ACHN (cell line): ENCODE results near the gene DHRSX.
"Not testable (repeated sequence)": the region's sequence is repeated elsewhere in the genome, so short reads cannot be mapped to it uniquely, and the experiment has no call there.

Source experiments
- DNase-seq: peaks from one replicate; pipeline ENCODE4 v3.0.0-alpha.2; 2015
- in situ Hi-C: cut with HindIII; loops from 2 replicates; pipeline ENCODE4 v1.10.0; 2017; ENCODE audit warnings: low sequenced_read_pairs, low pct_ligation_motif_present, low pct_unique_long_range_greater_than_20kb

DHRSX gene

DNA sequence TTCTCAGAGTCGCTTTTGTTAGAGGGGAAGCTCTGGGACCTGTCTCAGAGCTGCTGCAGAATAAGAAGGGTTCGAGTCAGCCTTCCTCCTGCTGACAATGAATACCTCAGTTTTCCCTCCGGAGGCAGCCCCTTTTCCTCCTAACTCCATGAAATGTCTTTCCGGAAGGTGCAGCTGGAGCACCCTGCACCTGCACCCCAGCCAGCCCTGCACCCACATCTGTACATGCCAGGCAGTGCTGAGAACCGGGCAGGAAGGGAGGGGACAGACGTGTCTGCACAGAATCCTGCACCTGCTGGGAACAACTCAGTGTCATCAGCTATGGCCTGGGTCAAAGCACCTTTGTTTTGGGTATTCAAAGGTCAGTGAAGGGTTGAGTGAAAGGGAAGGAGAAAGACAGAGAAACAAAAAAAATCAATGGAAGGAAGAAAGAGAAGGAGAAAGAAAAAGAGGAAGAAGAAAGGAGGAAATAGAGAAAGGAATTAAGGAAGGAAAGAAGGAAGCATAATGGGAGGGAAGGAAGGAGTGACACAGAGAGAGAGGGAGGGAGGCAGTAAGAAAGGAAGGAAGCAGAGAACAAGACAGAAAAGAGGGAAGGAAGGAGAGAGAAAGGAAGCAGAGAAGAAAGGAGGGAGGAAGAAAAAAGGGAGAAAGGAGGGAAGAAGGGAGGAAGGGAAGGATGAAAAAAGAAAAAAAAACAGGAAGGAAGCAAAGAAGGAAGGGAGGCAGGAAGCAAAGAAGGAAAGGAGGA lies 273.7 kb downstream of the DHRSX start:
- in situ Hi-C loops = no loop called here

DNA sequence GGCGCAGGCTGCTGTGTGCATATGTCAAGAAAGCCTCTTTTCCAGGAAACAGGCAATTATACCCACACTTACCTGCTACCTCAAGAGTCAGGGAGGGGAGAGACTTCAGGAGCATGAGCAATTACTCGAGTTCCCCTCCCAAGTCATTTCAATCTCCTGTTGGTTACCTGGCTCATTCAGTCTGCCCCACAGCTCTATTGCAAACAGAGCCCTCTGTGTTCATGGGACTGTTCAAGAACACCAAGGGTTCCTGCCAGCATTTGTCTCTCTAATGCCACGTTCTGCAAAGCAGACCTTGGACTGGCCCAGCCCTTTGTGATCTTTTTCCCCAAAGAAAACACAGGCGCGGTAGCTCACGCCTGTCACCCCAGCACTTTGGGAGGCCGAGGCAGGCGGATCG lies 274.6 kb downstream of the DHRSX start:
- in situ Hi-C loops = no loop called here
- DNase-seq = no peak

More for the DNA sequence above, 273.7 kb downstream of the DHRSX start:
- no peak for DNase-seq

GRCh38 chrX:2224597-2225235 lies 276.1 kb downstream of the DHRSX start:
- in situ Hi-C loops = no loop called here
- DNase-seq = no peak

- in situ Hi-C loops = no loop called here
- no peak for DNase-seq
These were observed 276.6 kb downstream of the DHRSX start for GRCh38 chrX:2224161-2224560.

DNA sequence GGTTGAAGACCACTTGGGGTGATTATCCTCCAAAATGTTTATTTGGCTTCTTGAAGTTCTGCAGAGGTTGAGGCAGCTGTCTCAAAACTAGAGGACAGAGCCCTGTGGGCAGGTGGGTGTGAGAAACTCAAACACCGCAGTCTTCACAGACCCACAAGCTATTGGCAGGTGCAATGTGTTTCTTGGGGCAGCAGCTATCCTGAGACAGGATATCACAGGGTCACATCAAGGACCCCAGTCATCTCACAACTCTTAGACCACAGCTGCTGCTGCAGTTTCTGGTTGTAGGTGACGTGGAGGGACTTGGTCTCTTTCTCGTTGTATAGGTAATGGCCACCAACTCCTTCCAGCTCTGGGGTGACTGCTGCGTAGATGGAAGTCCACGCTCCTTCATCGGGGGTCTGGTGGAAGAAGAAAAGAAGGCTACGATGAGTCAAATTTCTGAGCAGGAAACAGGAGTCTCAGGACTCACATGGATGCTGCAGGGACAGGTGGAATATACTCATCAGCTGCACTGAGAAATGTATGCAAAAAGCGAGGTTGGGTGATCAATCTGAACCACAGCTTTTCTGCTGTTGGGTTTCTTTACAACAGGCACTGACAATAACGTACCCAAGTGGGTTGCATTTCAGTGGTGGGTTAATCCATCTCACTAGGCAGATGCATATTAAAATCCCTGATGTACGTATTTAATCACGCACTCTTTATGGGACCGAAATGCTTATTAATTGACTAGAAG lies 279.8 kb downstream of the DHRSX start:
- DNase-seq = no peak
- in situ Hi-C loops = no loop called here

GRCh38 chrX:2220296-2220695 lies 280.5 kb downstream of the DHRSX start:
- no peak for DNase-seq
- in situ Hi-C loops = no loop called here

DNA sequence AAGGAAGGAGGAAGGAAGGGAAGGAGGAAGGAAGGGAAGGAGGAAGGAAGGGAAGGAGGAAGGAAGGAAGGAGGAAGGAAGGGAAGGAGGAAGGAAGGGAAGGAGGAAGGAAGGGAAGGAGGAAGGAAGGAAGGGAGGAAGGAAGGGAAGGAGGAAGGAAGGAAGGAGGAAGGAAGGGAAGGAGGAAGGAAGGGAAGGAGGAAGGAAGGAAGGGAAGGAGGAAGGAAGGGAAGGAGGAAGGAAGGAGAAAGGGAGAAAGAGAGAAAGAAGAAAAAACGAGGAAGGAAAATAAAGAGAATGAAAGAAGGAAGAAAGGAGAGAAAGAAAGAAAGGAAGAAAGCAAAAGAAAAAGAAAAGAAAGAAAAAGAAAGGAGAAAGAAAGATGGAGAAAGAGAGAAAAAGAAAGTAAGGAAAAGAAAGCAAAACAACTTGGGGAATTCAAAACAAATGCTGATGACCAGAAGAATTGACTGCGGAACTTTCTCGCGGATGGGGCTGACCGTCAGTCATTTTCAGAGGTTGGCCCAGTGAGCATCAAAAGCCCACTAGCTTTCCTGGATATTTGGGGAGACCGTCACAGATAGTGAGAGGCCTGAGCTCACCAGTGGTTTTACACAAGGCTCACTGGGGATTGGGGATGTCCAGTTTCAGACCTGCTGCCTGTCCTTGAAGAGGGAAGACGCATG lies 286.5 kb downstream of the DHRSX start:
- in situ Hi-C loops, DNase-seq: not testable (repeated sequence)

DNA sequence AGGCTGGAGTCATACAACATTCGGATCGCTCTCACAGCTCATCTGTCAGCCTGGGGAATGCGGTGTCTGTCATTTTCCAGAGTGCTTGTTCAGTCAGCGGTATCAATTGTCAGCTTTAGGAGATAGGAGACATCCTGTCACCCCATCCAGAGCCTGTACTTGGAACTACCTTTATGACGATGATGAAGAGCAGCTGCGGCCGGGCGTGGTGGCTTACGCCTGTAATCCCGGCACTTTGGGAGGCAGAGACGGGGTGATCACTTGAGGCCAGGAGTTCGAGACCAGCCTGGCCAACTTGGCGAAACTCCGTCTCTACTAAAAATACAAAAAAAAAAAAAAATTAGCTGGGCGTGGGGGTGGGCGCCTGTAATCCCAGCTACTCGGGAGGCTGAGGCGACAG lies 289.1 kb downstream of the DHRSX start:
- in situ Hi-C loops, DNase-seq: not testable (repeated sequence)

GRCh38 chrX:2193273-2193592 lies 307.5 kb downstream of the DHRSX start:
- no peak for DNase-seq
- in situ Hi-C loops = no loop called here

DNA sequence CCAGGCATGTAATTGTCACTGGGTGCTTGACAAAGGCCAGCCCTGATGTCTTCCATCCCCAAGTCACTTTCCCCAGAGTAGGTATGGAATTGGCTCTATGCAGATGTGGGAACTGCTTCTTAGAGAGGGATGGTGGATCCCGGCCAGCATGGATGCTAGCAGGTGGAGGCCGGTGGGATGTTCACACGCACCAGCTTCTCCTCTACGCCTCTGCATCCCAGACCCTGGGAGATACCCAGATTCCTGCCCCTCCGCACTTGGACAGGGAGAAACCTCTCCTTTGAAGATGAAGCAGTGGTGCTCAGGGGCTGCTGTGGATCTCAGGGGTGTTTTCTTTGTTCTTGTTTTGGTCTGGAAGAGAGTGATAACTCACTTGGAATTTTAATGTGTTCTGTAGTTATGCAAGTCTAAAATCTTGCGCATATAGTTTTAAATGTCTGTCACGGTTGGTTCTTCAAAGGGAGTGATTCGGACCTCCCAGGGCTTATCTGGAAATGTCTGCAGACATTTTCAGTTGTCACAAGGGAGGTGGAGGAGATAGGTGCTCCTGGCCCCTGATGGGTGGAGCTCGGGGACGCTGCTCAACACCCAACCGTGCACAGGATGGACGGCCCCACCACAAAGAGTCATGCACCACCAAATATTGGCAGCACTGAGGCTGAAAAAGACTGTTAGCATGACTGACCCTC lies 308.0 kb downstream of the DHRSX start:
- in situ Hi-C loops = no loop called here

GRCh38 chrX:2188840-2189239 lies 311.9 kb downstream of the DHRSX start:
- in situ Hi-C loops = no loop called here

More for the DNA sequence above, 308.0 kb downstream of the DHRSX start:
- no peak for DNase-seq

GRCh38 chrX:2188330-2188792 lies 312.4 kb downstream of the DHRSX start:
- DNase-seq = no peak
- in situ Hi-C loops = no loop called here

More at GRCh38 chrX:2188840-2189239, 311.9 kb downstream of the DHRSX start:
- no peak for DNase-seq

DNA sequence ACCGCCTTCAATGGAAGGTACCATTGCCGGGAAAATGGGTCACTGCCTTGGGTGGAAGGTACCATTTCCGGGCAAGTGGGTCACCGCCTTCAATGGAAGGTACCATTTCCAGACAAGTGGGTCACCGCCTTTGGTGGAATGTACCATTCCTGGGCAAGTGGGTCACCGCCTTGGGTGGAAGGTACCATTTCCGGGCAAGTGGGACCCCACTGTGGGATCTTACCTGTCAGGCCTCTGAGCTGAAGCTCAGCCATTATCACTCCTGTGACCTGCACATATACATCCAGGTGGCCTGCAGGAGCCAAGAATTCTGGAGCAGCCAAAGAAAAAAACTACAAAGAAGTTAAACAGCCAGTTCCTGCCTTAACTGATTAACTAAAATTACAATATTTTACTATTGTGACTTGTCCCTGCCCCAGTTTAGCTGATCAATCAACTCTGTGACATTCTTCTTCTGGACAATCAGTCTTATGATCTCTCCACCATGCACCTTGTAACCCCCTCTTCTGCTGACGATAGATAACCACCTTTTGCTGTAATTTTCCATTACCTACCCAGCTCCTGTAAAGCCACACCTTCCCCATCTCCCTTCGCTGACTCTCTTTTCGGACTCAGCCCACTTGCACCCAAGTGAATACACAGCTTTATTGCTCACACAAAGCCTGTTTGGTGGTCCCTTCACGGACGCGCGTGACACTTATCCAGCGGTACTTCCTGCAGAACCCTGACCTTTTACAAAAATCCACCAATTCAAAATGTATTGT lies 313.2 kb downstream of the DHRSX start:
- in situ Hi-C loops = no loop called here
- DNase-seq = no peak

DNA sequence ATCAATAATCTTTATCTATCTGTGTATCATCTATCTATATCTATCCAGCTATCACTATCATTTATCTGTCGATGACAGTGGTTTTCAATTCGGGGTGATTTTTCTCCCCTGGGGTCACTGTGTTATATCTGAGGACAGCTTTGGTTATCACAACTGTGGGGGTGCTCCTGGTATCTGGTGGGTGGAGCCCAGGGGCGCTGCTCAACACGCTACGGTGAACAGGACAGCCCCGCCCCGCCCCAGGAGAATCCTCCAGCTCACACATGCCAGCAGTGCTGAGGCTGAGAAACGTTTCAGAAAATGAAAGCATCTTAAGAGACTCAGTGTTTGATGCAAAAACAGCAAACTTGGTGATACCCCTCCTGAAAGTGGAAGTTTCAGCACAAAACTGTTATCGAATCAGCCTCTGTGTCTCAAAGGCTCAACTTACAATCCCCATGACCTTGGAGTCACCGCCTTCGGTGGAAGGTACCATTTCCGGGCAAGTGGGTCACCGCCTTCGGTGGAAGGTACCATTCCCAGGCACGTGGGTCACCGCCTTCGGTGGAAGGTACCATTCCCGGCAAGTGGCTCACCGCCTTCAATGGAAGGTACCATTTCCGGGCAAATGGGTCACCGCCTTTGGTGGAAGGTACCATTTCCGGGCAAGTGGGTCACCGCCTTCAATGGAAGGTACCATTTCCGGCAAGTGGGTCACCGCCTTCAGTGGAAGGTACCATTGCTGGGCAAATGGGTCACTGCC lies 315.3 kb downstream of the DHRSX start:
- in situ Hi-C loops = no loop called here
- no peak for DNase-seq

DNA sequence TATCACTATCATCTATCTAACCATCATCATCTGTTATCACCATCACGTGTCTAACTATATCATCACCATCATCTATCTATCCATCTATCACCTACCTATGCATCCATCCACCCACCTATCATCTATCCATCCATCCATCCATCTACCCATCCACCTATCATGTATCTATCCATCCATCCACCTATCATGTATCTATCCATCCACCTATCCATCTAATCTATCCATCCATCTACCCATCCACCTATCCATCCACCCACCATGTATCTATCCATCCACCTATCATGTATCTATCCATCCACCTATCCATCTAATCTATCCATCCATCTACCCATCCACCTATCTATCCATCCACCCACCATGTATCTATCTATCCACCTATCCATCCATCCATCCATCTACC lies 316.7 kb downstream of the DHRSX start:
- in situ Hi-C loops = no loop called here

DNA sequence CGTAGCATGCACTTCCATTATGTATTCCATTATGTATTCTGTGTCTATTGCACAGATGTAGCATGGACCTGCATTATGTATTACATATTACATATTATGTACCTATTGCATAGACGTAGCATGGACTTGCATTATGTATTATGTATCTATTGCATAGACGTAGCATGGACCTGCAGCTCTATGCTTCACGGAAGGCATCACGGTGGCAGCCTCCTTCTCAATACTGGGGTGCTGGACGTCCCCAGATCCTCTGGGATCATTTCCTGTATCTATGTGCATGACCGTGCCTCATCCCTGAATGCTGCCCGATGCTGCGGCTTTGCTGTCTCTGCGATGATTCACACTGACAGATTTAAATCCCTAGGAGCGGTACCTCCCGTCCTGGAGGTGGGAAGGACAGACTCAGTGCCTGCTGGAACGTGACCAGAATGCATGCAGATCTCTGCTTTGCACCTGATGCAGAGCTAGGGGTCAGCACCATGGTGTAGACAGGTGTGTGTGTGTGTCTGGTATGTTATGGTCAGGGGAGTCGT lies 317.5 kb downstream of the DHRSX start:
- DNase-seq = peak; percentile 50
- in situ Hi-C loops = no loop called here

More for the DNA sequence above, 316.7 kb downstream of the DHRSX start:
- DNase-seq = no peak

GRCh38 chrX:2177541-2177940 lies 323.2 kb downstream of the DHRSX start:
- in situ Hi-C loops = no loop called here
- no peak for DNase-seq
